GM21717 (cell line): ENCODE data around the gene ACE.

Experiments used
- ATAC-seq: cut with Tn5 transposase; IDR thresholded peaks from one replicate; pipeline ENCODE4 v1.9.1; 2021; ENCODE audit warnings: mild to moderate bottlenecking, moderate library complexity; ENCODE audit not compliant: unreplicated experiment

The ACE gene

GRCh38 chr17:63476854-63477479 is at the start of gene ACE:
ACE (plus strand) TSS chr17:63477061; CDS start chr17:63477095, 34 bp downstream.
- ATAC-seq, result no peak

DNA sequence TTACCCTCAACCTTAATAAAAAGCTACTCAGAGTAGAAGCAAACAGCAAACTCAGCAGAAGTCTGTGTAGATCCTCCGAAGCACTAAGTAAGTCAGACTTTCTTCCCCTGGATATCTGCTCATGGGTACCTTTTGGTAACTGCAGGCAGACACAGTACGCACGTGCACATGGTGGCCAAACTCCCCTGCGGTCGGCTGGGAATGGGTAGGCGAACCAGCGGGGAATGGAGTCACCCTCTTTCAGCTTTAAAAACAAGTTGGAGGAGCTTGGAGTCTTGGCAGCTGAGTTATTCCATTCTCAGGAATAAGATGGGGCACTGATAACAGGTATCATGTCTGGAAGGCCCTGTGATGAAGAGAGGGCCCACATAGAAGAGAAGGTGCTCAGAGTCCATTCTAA is 47.1 kb upstream of the ACE start:
- ATAC-seq, result no peak

GRCh38 chr17:63430223-63430622 is 46.6 kb upstream of the ACE start:
- ATAC-seq, result no peak

- ATAC-seq, result no peak
These were observed 45.3 kb upstream of the ACE start for GRCh38 chr17:63431618-63431938.

GRCh38 chr17:63431939-63432804 is 44.7 kb upstream of the ACE start:
- ATAC-seq, result no peak

GRCh38 chr17:63433746-63434591 is 42.9 kb upstream of the ACE start:
- no peak for ATAC-seq

DNA sequence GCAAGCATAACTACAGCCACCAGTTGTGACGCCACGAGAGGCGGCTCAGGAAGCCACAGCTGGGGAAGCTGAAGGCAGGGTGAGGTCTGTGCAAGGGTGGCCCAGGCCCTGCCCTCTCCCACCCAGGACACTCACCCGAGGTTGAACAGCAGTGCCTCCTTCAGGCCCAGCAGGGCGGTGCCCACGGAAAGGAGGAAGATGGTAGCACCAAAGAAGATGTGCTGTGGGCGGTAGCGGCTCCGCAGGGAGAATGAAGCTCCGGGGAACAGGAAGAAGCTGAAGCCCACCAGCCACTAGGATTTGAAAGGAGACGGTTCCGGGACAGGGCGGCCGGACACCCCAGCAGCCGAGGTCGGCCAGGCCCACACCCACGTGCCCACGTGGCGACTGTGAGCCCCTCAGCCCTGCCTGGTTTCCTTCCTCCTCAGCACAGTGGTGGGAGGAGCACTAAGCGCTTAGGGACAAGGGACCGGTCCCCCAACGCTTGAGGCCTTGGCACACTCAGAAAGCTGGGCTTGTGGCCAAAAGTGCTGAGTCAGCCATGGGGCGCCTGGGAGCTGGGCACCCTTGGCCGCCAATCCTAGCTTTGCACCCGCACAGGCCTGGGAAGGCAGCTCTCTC is 41.8 kb upstream of the ACE start:
- no peak for ATAC-seq

DNA sequence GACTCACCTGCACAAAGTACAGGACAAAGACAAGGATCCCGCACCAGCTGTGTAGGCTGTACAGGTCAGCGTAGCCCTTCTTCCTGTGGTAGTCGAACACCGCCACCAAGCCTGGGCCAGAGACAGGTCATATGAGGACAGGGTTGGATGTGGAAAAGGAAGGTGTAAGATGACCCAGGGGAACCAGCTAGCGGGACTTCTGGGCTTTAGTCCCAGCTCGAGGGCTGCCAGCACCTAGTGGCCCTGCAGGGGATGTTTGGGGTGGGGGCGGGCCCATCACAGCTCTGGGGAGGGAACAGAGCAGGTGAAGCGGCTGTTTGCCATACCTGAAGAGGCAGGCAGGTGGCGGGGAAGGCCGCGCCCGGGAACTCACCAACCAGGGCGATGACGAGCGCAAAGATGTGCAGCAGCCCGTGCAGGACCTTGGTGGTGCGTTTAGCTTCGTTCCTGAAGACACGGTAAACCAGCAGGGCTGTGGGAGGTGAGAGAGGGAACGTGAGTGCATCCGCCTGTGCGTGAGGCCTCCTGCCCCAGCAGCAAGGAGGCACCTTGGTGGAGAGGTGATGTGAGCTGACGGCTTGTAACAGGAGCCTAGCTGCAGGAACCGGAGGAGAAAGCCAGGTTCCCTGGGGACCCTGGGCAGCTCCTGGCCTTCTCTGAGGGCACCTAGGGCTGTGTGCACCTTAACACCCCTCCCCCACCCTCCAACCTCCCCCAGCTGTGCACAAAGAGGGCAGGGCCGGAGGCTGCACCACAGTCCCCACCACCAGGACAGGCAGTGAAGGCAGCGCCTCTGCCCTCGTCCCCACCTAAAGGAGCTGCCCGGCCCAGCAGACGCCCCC is 41.0 kb upstream of the ACE start:
- no peak for ATAC-seq

DNA sequence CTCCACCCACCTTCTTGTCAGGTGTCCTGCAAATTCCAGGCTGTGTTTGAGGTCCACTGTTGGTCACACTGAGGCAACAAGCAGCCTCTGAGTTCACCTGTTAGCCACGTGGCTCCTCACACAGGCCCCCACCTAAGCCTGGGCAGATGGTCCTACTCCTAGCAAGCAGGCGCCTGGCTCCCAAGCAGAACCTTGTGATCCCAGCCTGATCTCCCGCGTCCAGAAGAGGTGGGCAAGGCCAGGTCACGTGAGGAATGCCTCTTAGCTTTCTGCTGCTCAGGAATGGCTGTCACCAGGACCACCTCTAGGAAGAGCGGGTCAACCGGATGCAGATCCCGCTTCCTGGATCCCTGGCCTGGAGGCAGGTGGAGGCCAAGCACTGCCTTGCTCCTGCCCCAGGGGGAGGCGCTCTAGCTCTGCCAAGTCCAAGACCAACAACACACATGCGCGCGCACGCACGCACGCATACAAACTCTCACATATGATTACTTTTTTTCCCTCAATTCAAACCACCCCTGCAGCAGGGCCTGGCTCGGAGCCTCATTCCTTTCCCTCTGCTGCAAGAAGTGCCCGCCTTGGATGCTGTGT is 40.2 kb upstream of the ACE start:
- no peak for ATAC-seq

DNA sequence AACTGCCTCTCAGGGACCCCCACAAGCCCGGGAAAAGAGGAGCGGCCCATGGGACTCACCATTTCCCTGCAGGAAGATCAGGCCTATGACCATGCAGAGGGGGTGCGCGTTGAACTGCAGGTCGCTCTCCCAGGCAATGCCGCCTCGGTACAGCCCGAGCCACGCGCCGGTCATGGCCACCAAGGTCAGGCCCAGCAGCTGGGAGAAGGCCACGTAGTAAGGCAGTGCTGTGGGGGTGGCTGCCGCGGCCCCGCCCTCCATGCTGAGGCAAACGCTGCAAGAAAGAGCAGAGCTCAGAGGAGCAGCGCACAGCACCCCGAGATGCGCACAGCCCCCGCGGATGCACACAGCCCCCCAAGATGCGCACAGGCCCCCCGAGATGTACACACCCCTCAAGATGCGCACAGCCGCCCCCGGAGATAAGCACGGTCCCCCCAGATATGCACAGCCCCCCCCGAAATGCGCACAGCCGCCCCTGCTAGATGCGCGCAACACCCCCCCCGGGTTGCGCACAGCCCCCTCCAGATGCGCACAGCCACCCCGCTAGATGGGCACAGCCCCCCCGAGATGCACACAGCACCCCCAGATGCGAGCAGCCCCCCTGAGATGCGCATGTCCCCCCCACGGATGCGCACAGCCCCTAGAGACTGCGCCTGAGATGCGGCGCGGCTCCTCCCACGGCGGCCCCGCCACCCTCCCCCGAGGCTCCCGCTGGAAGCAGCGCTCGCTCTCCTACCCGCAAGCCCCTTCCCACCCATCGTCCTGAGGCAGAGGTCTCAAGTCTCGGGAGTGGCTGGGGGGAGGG is 39.4 kb upstream of the ACE start:
- ATAC-seq, result no peak

- ATAC-seq, result no peak
These were observed 38.5 kb upstream of the ACE start for GRCh38 chr17:63438092-63439051.

DNA sequence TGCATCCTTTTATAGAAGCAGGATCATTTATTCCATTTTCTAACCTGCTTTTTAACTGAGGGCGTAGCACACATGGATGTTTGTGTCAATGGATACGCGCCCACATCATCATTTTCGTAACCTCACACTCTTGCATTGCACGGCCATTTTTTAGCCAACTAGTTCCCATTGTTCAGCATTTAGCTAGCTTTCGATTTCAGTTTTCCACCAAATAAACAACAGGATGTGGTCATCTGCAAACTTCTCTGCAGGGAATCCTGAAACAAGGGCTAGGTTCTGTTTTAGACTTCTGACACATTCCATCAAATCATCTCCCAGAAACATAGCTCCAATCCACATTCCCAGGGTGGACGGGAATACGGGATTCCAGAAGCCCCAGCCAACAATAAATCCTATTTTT is 37.2 kb upstream of the ACE start:
- ATAC-seq, result no peak

GRCh38 chr17:63440127-63440769 is 36.6 kb upstream of the ACE start:
- no peak for ATAC-seq

- ATAC-seq, result no peak
These were observed 36.0 kb upstream of the ACE start for GRCh38 chr17:63440770-63441335.

DNA sequence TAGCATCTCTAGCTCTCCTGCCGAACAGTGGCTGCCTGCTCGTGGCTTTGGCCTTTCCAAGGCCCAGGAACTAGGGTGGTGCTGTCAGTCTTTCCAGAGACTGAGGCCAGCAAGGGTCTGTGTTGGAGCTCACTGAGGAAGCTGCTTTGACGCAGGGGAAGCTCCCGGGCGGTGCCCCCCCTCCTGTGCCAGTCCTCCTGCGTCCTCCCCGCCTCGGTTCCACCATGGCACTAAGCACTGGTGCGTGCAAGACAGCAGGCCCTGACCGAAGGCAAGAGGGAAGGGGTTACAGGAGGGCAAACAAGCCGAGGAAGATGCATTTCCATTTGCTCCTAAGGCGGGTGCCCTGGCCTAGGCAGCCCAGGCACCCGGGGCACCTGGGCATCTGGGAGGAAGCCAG is 35.2 kb upstream of the ACE start:
- no peak for ATAC-seq

DNA sequence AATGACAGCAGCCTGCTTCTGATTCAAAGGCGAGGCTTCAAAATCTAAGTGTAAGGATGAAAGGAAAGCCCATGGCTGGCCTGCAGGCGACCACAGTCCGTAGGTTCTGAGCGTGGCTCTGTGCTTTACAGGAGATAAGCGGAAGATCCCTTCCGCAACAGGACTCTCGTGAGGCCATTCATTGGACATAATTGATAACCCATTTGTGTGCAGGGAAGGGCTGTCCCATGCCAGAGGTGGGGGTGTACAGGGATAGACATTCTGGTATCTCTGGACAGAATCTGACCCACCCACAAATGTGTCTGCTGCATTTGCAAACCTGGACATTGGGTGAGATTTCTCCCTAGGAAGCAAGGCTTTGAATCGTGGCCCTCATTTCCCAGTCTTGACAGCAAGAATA is 34.8 kb upstream of the ACE start:
- no peak for ATAC-seq

DNA sequence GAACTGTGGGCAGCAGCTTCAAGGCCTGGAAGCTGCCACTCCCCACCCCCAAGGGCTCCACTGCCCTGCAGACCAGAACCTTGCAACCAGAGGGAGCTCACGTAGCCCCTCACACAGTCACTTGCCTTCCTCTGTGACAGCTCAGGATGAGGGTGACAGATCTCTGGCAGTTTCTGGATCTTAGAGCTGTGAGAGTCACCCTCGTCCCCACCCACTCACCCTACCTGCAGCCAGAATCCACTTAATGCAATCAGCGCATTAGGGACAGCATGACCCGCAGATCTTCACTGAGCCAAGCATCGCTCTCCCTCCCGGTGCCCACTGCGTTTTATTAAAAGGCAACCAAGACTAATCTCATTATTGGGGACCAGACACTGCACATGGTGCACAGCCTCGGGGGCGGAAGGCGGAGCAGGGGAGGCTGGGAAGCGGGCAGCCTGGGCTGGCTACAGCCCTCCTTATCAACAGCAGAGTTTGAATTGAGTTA is 34.3 kb upstream of the ACE start:
- ATAC-seq, result no peak
